Ovary (tissue), 3 donors: ENCODE data around the gene PRG2.

Experiments
- EP300 ChIP-seq: sonication (generic); formaldehyde crosslinking; IDR thresholded peaks from one replicate; pipeline ENCODE4 v1.6.1; 2017; ENCODE audit warnings: antibody characterized with exemption
- POLR2A ChIP-seq: fragments of 450-650 bp; IDR thresholded peaks from one replicate; pipeline ENCODE4 v1.6.1; 2017; ENCODE audit warnings: antibody characterized with exemption, mild to moderate bottlenecking, moderate library complexity
- TF ChIP-seq, protein P1 (sequence below), 3 donors: fragments of 450-650 bp in 2 of 3; fragments of 200-600 bp in 1 of 3; IDR thresholded peaks; one replicate each; pipeline versions ENCODE4 v1.5.1 to v1.8.0; 2016 to 2022; ENCODE audit warnings: antibody characterized with exemption in 3 of 3, mild to moderate bottlenecking in 1 of 3
- donor health status: DM: no; HTN: no; CAD: no.

DNA sequence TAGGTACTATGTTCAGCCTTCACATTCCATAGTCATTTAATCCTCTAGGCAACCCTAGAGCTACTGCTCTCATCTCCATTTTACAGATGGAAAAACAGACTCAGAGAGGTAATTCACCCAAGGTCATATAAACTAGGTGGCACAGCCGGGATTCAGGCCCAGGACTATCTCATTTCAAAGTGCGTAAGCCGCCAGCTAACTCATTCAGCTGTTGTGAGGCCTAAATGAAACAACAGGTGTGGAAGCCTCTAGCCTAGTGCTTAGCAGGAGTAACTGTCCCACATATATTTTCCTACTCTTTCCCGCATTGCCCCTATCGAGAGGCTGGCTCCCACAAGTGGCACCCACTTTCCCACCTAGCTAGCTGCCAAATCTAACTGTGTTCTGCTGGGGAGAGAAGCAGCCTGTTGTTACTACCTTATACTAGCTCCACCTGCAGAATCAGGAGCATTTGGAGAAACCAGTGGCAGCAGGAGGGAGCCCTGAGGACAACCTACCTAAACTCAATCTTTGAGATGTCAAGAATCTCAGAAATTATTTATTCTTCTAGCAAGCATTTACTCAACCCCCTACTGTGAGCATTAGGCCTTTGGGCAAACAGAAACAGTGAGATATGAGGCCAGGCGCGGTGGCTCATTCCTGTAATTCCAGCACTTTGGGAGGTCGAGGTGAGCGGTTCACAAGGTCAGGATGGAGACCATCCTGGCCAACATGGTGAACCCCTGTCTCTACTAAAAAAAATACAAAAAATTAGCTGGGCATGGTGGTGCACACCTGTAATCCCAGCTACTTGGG lies 30.4 kb downstream of the PRG2 start:
- TF ChIP-seq POLR2A (no peak), EP300 (no peak)
- TF ChIP-seq, protein P1, sequence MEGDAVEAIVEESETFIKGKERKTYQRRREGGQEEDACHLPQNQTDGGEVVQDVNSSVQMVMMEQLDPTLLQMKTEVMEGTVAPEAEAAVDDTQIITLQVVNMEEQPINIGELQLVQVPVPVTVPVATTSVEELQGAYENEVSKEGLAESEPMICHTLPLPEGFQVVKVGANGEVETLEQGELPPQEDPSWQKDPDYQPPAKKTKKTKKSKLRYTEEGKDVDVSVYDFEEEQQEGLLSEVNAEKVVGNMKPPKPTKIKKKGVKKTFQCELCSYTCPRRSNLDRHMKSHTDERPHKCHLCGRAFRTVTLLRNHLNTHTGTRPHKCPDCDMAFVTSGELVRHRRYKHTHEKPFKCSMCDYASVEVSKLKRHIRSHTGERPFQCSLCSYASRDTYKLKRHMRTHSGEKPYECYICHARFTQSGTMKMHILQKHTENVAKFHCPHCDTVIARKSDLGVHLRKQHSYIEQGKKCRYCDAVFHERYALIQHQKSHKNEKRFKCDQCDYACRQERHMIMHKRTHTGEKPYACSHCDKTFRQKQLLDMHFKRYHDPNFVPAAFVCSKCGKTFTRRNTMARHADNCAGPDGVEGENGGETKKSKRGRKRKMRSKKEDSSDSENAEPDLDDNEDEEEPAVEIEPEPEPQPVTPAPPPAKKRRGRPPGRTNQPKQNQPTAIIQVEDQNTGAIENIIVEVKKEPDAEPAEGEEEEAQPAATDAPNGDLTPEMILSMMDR (IDR thresholded peaks at IDR 0.05), result no peak
